Testis (tissue), 3 donors: ENCODE results near the gene GPR17. TPM values are rescaled to one million over a fixed set of nuclear protein-coding genes. Genes with fewer than 3 reads are reported as not detected.

Source experiments
- DNase-seq: peaks from one replicate; pipeline ENCODE4 v3.0.0-alpha.2; 2019
- H3K27ac ChIP-seq, 2 donors: fragments of 200-600 bp; sonication (generic); one replicate each; pipeline ENCODE4 v1.5.1; 2019
- H3K27me3 ChIP-seq: fragments of 200-600 bp; sonication (generic); one replicate; pipeline ENCODE4 v1.5.1; 2019
- H3K36me3 ChIP-seq: fragments of 200-600 bp; sonication (generic); one replicate; pipeline ENCODE4 v1.5.1; 2017; ENCODE audit warnings: low read depth; ENCODE audit errors: missing control alignments
- H3K4me1 ChIP-seq: fragments of 200-600 bp; sonication (generic); one replicate; pipeline ENCODE4 v1.5.1; 2019
- H3K4me3 ChIP-seq, 2 donors: fragments of 200-600 bp; sonication (generic); one replicate each; pipeline ENCODE4 v1.5.1; 2017 to 2019
- H3K9me3 ChIP-seq: fragments of 200-600 bp; sonication (generic); one replicate; pipeline ENCODE4 v1.5.1; 2017
- CTCF ChIP-seq, 3 experiments: fragments of 450-650 bp in 2 of 3; fragments of 200-600 bp in 1 of 3; sonication (generic) in 1 of 3; IDR thresholded peaks; one replicate each; pipeline ENCODE4 v1.5.1; 2016 to 2019; ENCODE audit warnings: antibody characterized with exemption in 3 of 3, mild to moderate bottlenecking in 2 of 3, moderate library complexity in 1 of 3
- POLR2A ChIP-seq: fragments of 450-650 bp; IDR thresholded peaks from one replicate; pipeline ENCODE4 v1.6.1; 2017; ENCODE audit warnings: antibody characterized with exemption, mild to moderate bottlenecking, moderate library complexity
- whole genome bisulfite sequencing, 2 donors: methylation state at CpG; one replicate each; pipeline ENCODE4 v1.1.5; 2018; 5-methylcytosine and 5-hydroxymethylcytosine counted together
- intact Hi-C: fragments of 100-400 bp; cut with DNase I; formaldehyde crosslinking; loops from one replicate; pipeline ENCODE4 v1.15.1; 2023; ENCODE audit warnings: low total_unique reads
- polyA plus RNA-seq: library from polyadenylated mRNA; stranded (reverse); fragments of 350-450 nt; fragmentation: Illumina TruSeq; extraction: RNeasy Lipid Tissue Mini Kit (QIAGEN cat#74804); gene quantifications from one replicate; pipeline ENCODE4 v1.2.3, GENCODE V29; 2014; ENCODE audit warnings: low read depth, low replicate concordance; ENCODE audit not compliant: insufficient read depth
- total RNA-seq, 2 donors: library from RNA; depleted of rRNA; stranded (reverse); fragments of >200 nt; gene quantifications; one replicate each; pipeline ENCODE4 v1.2.3, GENCODE V29; 2016

GPR17 gene
- total and polyA plus RNA-seq, 3 donors from 2014 or later = 0.25 to 0.29 TPM; not detected in 1

DNA sequence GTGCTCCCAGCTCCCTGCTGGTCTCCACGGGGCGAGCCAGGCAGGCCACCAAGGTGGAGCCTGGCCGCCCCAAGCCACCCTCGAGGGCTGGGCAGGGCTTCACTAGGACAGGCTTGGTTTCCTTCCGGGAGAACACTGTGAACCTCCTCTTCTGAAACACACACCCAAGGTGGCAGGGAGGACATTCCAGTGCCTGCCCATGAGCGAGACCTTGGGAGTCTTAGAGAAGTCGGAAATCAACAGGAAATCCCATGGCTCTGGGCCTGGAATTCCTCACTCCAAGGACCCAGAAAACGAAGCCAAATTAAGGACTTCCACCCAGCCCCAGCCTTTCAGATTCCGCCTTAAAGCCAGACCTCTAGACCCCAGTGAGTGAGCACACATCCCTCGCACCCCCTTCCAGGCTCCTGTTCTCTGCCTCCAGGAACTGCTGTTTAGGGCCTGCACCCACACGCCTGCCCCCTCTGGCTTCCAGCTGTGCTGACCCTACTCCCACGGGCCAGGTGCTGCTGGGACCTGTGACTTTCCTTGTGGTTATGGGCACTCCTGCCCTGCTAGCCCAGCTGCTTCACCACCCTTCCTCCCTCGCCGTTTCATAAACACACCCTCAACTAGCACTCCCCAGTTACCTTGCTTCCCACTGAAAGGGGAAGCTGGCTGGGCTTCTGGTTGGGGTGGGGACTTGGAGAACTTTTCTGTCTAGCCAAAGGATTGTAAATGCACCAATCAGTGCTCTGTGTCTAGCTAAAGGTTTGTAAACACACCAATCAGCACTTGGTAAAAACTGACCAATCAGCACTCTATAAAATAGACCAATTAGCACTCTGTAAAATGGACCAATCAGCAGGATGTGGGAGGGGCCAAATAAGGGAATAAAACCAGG, 13.7 kb downstream of the GPR17 start:
- intact Hi-C loops = no loop called here
- no peaks in the 10 kb centered on the region for H3K36me3 ChIP-seq
- WGBS, 2 donors = 35 to 48% methylated on average over 13 to 14 of the region's 14 CpGs
- no peak for TF ChIP-seq CTCF (IDR thresholded peaks at IDR 0.05)
- no peak for TF ChIP-seq POLR2A
- peaks cover 28% of the 10 kb centered on the region for H3K4me1 ChIP-seq
- DNase-seq = no peak
- peak overlapping the region; percentile 27 to 71 for H3K27ac ChIP-seq
- no peaks in the 10 kb centered on the region for H3K27me3 ChIP-seq
- H3K9me3 ChIP-seq = no peaks in the 10 kb centered on the region
- H3K4me3 ChIP-seq = no peak overlapping the region

DNA sequence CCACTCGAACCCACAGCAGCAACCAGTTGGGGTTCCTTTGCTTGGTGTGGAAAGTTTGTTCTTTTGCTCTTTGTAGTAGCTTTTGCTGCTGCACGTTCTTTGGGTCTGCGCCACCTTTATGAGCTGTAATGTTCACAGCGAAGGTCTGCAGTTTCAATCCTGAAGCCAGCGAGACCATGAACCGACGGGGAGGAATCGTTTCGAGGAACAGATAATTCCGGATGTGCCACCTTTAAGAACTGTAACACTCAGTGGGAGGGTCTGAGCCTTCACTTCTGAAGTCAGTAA, 14.3 kb downstream of the GPR17 start:
- TF ChIP-seq CTCF (IDR thresholded peaks at IDR 0.05) (no peak), POLR2A (no peak)
- Histone ChIP-seq H3K4me3 (no peak overlapping the region), H3K27me3 (no peaks in the 10 kb centered on the region), H3K9me3 (no peaks in the 10 kb centered on the region), H3K36me3 (no peaks in the 10 kb centered on the region), H3K27ac (peak overlapping the region in 1 of 2 donors; percentile 25), H3K4me1 (peaks cover 28% of the 10 kb centered on the region)
- whole genome bisulfite sequencing, 2 donors = 82 to 89% methylated on average over 10 of the region's 10 CpGs
- DNase-seq = no peak
- intact Hi-C loops = no loop called here

DNA sequence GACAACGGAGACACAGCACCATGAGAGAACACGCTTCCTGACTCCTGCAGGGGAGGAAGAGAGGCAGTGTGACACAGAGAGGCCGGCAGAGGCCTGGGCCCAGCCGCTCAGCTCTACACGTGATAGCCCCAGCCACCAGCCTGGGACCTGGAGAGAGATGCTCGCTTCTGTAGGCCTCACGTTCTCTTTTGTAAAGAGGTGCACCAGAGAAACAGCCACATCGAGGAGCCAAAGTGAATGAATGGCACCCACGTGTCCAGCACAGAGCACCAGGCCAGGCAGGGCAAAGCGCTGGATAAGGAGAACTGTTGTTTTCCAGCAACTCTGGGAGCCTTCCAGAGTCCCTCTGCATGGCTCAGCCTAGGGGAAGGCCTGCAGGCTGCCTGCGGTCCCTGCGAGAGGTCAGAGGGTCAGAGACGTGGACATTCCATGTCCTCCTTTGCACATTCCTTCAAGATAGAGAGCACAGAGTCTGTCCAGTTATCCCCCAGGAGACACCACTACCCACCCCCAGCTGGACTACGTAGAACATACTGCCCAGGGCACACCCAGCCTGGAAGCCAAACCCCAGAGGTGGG, 15.2 kb downstream of the GPR17 start:
- no peak for TF ChIP-seq CTCF (IDR thresholded peaks at IDR 0.05)
- no peak for TF ChIP-seq POLR2A
- no peaks in the 10 kb centered on the region for H3K9me3 ChIP-seq
- peak overlapping the region in 1 of 2 donors; percentile 25 for H3K27ac ChIP-seq
- WGBS, 2 donors = 32 to 45% methylated on average over 6 to 14 of the region's 14 CpGs
- H3K27me3 ChIP-seq = no peaks in the 10 kb centered on the region
- H3K4me1 ChIP-seq = peaks cover 28% of the 10 kb centered on the region
- intact Hi-C loops = no loop called here
- no peak overlapping the region for H3K4me3 ChIP-seq
- no peaks in the 10 kb centered on the region for H3K36me3 ChIP-seq
- DNase-seq = peak; percentile 64

DNA sequence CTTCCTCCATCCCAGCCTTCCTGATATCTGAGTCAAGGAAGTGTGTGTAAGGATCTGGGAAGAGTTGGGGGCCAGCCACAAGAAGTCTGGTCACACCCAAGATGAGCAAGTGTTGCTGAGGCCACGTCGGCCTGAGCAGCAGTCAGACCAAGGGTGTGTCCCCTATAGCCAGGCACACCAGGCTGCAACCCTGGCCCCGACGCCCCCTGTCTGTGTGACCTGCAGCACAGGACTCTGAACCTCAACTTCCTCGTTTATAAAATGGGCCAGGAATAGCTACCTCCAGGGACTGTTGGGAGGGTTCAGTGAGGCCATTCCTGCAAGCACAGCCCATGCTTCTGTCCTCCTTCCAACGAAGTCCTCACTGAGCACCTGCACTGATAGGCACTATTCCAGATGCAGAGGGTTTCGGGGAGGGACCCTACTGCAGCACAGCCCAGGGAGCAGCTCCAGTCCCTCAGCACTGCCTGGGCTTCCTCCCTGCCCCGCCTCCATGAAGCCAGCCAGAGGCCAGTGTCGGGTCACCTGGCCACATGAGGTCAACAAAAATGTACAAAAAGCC, 16.1 kb downstream of the GPR17 start:
- Histone ChIP-seq H3K27me3 (no peaks in the 10 kb centered on the region), H3K27ac (no peak overlapping the region), H3K4me1 (peaks cover 28% of the 10 kb centered on the region), H3K36me3 (no peaks in the 10 kb centered on the region), H3K9me3 (no peaks in the 10 kb centered on the region), H3K4me3 (no peak overlapping the region)
- 25 to 39% methylated on average over 4 to 9 of the region's 9 CpGs for WGBS, 2 donors
- no peak for TF ChIP-seq POLR2A
- TF ChIP-seq CTCF (IDR thresholded peaks at IDR 0.05) = no peak
- intact Hi-C loops = no loop called here
- no peak for DNase-seq
